Rectal smooth muscle tissue (tissue), 1 donor: ENCODE measurements around the gene PTCHD4.
"Not testable (repeated sequence)": the region's sequence is repeated elsewhere in the genome, so short reads cannot be mapped to it uniquely, and the experiment has no call there.

Experiments
- H3K27ac ChIP-seq: one replicate; pipeline ENCODE4 v1.7.0; 2013; ENCODE audit warnings: low read depth, low read length, inconsistent platforms
- H3K27me3 ChIP-seq: one replicate; pipeline ENCODE4 v1.7.0; 2013; ENCODE audit warnings: low read length; ENCODE audit not compliant: control insufficient read depth, insufficient read depth
- H3K36me3 ChIP-seq: one replicate; pipeline ENCODE4 v1.7.0; 2013; ENCODE audit warnings: low read length; ENCODE audit not compliant: control insufficient read depth, insufficient read depth
- H3K4me1 ChIP-seq: one replicate; pipeline ENCODE4 v1.7.0; 2013; ENCODE audit warnings: low read length; ENCODE audit not compliant: control insufficient read depth, insufficient read depth
- H3K4me3 ChIP-seq: one replicate; pipeline ENCODE4 v1.7.0; 2013; ENCODE audit warnings: low read length
- H3K9ac ChIP-seq: one replicate; pipeline ENCODE4 v1.7.0; 2013; ENCODE audit warnings: low read length

Gene PTCHD4

DNA sequence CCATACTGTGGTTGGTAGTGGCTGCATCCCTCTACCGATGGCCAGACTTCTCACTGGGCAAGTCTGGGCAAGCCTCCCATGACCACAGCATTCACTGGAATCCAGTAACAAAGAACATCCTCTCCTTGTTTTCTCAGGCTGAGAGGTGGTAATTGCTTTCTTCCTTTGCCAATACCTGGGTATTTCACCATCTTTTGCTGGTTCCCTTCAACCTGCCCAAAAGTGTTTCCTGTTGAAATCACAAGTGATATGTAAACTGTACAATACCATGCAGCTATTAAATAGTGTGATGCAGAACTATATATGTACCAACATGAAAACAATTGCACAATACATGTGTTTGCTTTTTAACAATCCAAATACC is at the start of gene PTCHD4:
Gene PTCHD4, minus strand, starts transcription at position 55 of the 364 bp plus-strand sequence. CDS start 42,240 bp downstream, outside the sequence.
- H3K27ac ChIP-seq, result no peak within 1 kb of the TSS
- H3K36me3 ChIP-seq, result no peaks in the 10 kb centered on the region
- no peak within 1 kb of the TSS for H3K4me3 ChIP-seq

DNA sequence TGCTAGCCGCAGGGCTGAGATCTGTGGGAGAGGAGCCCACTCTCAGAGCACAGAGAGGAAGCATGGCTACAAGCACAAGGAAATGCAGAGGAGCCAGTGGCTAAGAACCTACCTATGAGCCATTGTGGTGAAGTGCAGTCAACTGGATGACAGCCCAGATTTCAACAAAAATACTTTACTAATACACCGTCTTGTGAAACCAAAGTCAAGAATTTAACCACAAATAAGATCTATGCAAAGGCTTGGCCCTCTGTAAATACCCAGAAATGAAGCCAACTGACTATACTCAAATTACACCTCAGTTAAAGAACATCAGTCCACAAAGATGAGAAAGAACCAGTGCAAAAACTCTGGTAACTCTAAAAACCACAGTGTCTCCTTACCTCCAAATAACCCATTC is 40.1 kb upstream of the PTCHD4 start:
- Histone ChIP-seq H3K27ac (no peak overlapping the region), H3K27me3 (no peaks in the 10 kb centered on the region), H3K9ac (no peak overlapping the region), H3K4me1 (no peaks in the 10 kb centered on the region), H3K36me3 (no peaks in the 10 kb centered on the region), H3K4me3 (no peak overlapping the region)

More for the DNA sequence above, at the start of gene PTCHD4:
- Histone ChIP-seq H3K9ac (no peak within 1 kb of the TSS), H3K27me3 (no peaks in the 10 kb centered on the region), H3K4me1 (no peaks in the 10 kb centered on the region)

GRCh38 chr6:48150701-48151100 is 39.7 kb upstream of the PTCHD4 start:
- Histone ChIP-seq H3K27ac (no peak overlapping the region), H3K9ac (no peak overlapping the region), H3K36me3 (no peaks in the 10 kb centered on the region), H3K27me3 (no peaks in the 10 kb centered on the region), H3K4me1 (no peaks in the 10 kb centered on the region), H3K4me3 (no peak overlapping the region)

DNA sequence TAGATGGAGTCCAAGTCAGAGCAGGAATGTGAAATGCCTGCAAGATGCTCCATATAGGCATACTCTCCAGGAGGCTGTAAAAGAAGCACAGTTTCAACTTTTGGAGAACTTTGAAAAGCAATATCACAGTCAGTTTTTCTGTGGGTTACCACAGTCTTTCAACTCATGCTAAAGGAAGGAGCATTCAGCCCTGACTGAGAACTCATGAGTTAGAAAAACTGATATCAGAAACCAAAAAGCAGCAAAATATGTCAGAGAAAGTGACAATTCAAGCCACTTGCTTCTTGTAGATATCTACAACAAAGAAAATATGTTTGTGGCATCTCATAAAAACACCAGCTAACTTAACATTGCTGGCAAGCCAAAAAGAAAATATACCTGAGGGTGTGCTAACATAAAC is 36.1 kb upstream of the PTCHD4 start:
- H3K4me3 ChIP-seq, result no peak overlapping the region

DNA sequence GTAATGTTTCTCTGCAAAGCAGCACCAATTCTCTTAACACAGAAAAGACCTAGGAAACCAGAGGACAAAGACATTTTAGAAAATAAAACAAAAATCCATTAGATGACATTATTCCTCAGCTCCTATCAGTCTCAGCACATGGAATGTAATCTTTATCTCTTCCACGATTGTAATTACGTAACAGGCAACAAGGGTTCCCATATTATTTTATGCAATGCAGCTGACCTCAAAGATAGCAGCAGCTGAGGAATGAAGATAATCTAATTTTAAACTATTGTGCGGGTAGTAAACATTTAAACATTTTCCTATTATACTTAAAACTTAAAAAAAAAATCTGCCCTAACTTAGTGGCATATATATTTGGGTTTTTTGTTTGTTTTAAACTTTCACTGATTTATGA is 33.0 kb upstream of the PTCHD4 start:
- no peak overlapping the region for H3K9ac ChIP-seq
- H3K4me3 ChIP-seq, result no peak overlapping the region
- H3K36me3 ChIP-seq, result no peaks in the 10 kb centered on the region
- H3K27me3 ChIP-seq, result no peaks in the 10 kb centered on the region
- no peaks in the 10 kb centered on the region for H3K4me1 ChIP-seq
- H3K27ac ChIP-seq, result no peak overlapping the region

More for the DNA sequence above, 36.1 kb upstream of the PTCHD4 start:
- Histone ChIP-seq H3K27me3 (no peaks in the 10 kb centered on the region), H3K4me1 (no peaks in the 10 kb centered on the region), H3K36me3 (no peaks in the 10 kb centered on the region), H3K27ac (no peak overlapping the region), H3K9ac (no peak overlapping the region)

DNA sequence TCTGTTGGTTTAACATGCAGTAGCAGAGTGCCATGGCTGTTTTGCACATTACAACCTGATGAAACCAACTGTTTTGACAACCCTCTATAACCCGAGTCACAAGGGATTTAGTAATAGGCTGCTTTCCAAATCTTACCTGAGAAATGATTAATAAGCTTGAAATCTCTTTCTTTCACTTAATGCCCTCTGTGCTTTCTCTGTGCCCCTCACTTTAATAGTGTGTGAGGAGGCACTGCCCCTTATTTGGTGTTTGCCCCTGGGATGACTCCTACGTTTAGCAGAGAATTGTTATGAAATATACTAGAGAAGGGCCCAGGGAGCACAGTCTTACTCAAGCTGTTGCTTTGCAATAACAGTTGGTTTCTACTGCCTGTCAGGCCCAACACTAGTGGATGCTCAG is 31.0 kb upstream of the PTCHD4 start:
- Histone ChIP-seq H3K27ac (no peak overlapping the region), H3K36me3 (no peaks in the 10 kb centered on the region), H3K4me1 (no peaks in the 10 kb centered on the region), H3K9ac (no peak overlapping the region), H3K27me3 (no peaks in the 10 kb centered on the region), H3K4me3 (no peak overlapping the region)

GRCh38 chr6:48139818-48140614 is 29.0 kb upstream of the PTCHD4 start:
- no peak overlapping the region for H3K27ac ChIP-seq
- no peak overlapping the region for H3K4me3 ChIP-seq
- no peaks in the 10 kb centered on the region for H3K27me3 ChIP-seq
- no peaks in the 10 kb centered on the region for H3K36me3 ChIP-seq
- H3K9ac ChIP-seq, result no peak overlapping the region
- H3K4me1 ChIP-seq, result no peaks in the 10 kb centered on the region

GRCh38 chr6:48136856-48137255 is 25.9 kb upstream of the PTCHD4 start:
- no peak overlapping the region for H3K27ac ChIP-seq
- H3K36me3 ChIP-seq, result no peaks in the 10 kb centered on the region
- no peaks in the 10 kb centered on the region for H3K27me3 ChIP-seq
- H3K9ac ChIP-seq, result no peak overlapping the region
- H3K4me1 ChIP-seq, result no peaks in the 10 kb centered on the region
- H3K4me3 ChIP-seq, result no peak overlapping the region

DNA sequence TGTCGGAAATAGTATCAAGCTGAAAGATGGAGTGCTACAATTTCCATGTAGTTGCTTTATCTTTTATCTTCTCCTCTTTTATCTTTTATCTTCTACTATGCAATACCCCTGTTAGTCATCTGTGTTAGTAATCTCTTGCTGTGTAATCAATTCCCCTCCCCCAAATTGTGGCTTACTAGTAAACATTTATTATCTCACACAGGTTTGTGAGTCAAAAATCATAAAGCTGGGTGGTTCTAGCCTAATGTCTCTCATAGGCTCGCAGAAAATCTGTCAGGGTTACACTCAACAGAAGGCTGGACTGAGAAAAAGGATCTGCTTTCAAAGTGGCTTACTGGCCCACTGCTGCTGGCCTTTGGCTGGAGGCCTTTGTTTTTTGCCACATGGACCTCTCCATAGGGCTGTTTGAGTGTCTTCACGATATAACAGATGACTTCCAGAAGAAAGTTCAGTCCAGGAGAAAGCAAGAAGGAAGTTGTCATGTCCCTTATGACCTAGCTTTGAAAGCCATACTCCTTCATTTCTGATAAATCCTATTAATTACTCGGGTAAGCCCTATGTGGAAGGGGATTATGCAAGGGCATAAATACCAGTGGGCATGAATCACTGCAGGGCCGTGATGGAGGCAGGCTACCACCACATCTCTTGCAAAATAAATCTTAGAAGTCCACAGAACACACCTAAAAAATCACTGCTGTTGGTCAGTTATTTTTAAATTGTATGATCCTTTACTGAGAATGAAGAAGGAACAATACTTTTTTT is 24.5 kb upstream of the PTCHD4 start:
- Histone ChIP-seq H3K36me3 (no peaks in the 10 kb centered on the region), H3K4me1 (no peaks in the 10 kb centered on the region), H3K4me3 (no peak overlapping the region), H3K27me3 (no peaks in the 10 kb centered on the region), H3K27ac (no peak overlapping the region), H3K9ac (no peak overlapping the region)

DNA sequence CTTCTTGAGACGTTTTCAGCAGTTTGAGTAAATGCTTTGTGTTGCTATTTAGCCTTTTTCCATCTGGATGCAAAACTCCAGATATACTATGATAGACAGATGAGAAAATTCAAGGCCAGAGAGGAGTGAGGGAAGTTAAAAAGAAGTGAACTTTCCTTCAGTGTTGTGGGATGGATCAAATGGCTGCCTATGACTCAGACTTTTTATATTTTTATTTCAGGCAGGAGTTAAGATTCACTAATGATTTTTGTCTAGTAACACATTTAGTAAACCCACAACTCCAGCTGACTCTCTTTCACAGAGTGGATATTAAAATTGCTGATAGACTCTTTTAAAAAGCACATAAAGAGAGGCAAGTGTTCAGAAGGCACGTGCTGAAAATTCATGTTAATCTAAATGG is 23.2 kb upstream of the PTCHD4 start:
- Histone ChIP-seq H3K27ac (no peak overlapping the region), H3K4me3 (no peak overlapping the region), H3K27me3 (no peaks in the 10 kb centered on the region), H3K36me3 (no peaks in the 10 kb centered on the region), H3K9ac (no peak overlapping the region), H3K4me1 (no peaks in the 10 kb centered on the region)

GRCh38 chr6:48123601-48124000 is 12.6 kb upstream of the PTCHD4 start:
- no peaks in the 10 kb centered on the region for H3K36me3 ChIP-seq
- H3K4me1 ChIP-seq, result no peaks in the 10 kb centered on the region

GRCh38 chr6:48121983-48122749 is 11.2 kb upstream of the PTCHD4 start:
- H3K9ac ChIP-seq, H3K27me3 ChIP-seq, H3K4me3 ChIP-seq, H3K27ac ChIP-seq, H3K4me1 ChIP-seq, H3K36me3 ChIP-seq: not testable (repeated sequence)

More at GRCh38 chr6:48123601-48124000, 12.6 kb upstream of the PTCHD4 start:
- no peak overlapping the region for H3K27ac ChIP-seq
- no peaks in the 10 kb centered on the region for H3K27me3 ChIP-seq
- H3K9ac ChIP-seq, result no peak overlapping the region
- no peak overlapping the region for H3K4me3 ChIP-seq
